Activated T-helper 1 cell treated with anti-CD3 and anti-CD28 coated beads, Interleukin-2, amount 50 U/mL, for 16 hours (primary cell): ENCODE results near the gene KLHL22.
"Not testable (repeated sequence)": the region's sequence is repeated elsewhere in the genome, so short reads cannot be mapped to it uniquely, and the experiment has no call there.

Experiments
- DNase-seq, 2 donors: peaks; one replicate each; pipeline ENCODE4 v3.0.0-alpha.2; 2020; ENCODE audit warnings: low read depth in 1 of 2, low spot score in 1 of 2

KLHL22 gene

DNA sequence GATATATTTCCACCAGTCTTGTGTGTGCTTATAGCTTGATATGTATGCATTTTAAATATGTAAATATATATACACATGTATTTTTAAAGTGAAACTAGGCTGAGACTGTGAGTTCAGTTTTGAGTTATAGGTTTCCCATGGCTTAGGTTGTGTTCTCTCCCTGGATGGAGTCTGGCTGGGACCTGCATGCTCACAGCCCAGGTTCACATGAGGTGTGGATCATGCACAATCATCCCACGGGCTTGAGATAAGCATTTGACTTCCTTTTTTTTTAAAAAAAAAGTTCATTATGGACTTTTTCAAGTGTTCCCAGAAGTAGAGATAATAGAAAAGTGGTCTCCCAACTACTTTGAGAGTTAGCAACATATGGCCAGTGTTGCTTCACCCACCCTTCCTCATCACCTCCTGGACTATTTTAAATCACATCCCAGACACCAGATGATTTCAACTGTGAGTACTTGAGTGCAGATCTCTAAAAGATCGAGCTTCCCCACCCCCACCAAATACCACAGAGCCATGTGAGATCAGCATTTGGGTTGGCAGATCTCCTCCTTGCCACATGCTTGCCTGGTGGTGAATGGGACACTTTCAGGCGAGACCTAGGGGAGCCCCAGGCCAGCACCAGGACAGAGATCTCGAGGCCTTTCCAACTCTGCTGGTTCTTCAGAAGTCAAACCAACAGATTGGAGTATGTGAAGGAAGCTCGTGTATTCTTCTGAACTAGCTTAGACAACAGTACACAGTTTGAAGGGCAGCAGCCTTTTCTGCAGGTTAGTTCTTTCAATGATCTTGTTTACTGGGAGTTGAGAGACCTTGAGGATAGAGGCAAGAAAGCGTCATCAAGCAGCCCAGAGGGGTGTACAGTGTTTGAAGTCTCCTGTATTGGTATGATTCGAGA, 27.7 kb upstream of the KLHL22 start:
- no peak for DNase-seq

GRCh38 chr22:20522134-20523004, 26.8 kb upstream of the KLHL22 start:
- no peak for DNase-seq

- DNase-seq: no peak
Observed at GRCh38 chr22:20520093-20520511, 24.5 kb upstream of the KLHL22 start.

GRCh38 chr22:20519558-20519957, 24.0 kb upstream of the KLHL22 start:
- DNase-seq: no peak

- DNase-seq: no peak
Observed at GRCh38 chr22:20517841-20518592, 22.4 kb upstream of the KLHL22 start.

- DNase-seq: no peak
Observed at GRCh38 chr22:20517422-20517821, 21.8 kb upstream of the KLHL22 start.

GRCh38 chr22:20516399-20516798, 20.8 kb upstream of the KLHL22 start:
- DNase-seq: no peak

DNA sequence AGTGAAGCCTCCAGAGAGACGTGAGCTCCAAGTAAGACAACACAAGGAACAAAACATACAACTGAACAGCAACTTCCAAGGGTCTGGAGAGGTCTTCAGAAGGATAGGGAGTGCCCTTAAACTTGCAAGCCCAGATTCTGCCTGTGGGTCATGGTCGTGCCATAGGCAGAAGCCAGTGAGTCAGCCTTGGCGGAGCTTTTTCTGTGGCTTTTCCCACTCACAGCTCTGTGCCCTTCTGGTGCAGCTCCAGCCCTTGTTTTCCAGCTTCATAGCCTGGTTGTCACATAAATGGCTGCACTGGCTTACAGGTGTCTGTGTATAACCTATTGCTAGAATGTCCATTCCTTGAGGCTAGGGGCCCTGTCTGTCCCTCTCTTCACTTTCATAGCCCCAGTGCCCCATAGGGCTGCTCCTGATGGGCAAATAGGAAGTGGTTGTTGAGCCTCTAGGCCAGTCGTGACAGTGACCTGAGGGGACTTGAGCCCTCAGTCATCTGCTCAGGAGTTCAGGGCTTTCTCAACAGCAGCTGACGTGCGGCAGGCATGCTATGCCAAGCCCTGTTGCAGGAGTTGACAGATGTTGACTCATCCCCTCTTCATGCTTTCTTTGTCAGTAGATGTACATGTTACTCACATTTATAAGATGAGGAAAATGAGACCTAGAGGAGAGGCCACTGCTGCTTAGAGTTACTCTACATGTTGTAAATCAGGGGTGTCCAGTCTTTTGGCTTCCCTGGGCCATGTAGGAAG, 19.2 kb upstream of the KLHL22 start:
- DNase-seq: no peak

- DNase-seq: no peak
Observed at GRCh38 chr22:20511578-20512229, 16.1 kb upstream of the KLHL22 start.

- DNase-seq: no peak
Observed at GRCh38 chr22:20510811-20511577, 15.4 kb upstream of the KLHL22 start.

- DNase-seq: no peak
Observed at GRCh38 chr22:20509344-20510047, 13.9 kb upstream of the KLHL22 start.

- no peak for DNase-seq
Observed at GRCh38 chr22:20508815-20509271, 13.2 kb upstream of the KLHL22 start.

DNA sequence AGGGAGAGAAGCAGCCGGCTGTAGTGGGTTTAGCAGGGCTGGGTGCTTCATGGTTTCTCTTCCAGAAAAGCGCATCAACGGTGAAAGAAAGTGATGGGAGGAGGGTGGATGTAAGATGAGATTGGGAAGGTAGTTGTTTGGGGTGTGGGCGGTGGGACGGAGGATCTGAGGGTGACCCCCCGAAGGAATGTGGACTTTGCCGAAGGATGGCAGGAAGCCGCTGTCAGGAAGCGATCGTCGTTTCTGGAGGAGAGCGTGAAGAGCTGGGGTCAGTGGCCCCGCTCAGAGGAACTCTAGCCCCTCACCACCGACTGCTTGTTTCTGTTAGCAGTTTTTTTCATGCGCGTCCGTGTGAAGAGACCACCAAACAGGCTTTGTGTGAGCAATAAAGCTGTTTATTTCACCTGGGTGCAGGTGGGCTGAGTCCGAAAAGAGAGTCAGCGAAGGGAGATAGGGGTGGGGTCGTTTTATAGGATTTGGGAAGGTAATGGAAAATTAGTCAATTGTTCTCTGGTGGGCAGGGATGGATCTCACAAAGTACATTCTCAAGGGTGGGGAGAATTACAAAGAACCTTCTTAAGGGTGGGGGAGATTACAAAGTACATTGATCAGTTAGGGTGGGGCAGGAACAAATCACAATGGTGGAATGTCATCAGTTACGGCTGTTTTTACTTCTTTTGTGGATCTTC, 12.6 kb upstream of the KLHL22 start:
- not testable (repeated sequence) for DNase-seq

DNA sequence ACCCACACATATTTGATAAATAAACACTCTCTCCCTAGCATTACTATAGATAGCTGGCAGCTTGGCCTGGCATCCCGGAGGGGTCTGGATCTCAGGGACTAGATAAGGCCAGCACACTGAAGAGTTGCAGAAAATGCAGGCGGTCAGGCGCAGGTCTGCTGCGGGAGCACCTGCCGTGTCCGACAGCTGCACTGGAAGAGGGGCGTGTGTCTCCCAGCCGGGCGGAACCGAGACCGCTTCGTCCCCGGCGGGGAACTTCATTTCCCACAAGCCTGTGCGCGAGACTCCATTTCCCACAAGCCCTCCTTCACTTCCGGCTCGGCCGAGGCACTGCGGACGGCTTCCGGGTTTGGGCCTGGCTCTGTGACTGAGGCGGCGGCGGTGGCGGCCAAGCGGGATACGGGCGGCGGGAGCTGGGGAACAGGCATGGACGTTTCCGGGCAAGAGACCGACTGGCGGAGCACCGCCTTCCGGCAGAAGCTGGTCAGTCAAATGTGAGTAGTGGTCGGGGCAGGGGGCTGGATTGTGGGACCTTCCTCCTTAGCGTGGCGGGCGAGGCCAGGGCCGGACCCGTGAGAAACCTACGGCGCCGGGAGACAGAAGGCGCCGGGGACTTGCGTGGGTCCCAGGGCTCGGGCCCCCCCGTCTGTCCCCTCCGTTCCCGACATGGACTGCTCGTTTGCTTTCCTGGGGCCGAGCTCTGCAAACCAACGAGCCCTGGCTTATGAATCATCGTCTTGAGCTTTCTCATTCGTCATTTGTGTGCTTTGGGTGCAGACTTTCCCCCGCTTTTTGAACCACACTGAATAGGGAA, 11.9 kb upstream of the KLHL22 start, which contains the start of gene MED15:
Gene MED15 (plus strand): TSS at position 358 of the 814 bp plus-strand sequence. CDS start 69 bp downstream, at position 427.
- DNase-seq: peak; percentile 77 to 82

GRCh38 chr22:20506543-20507252, 11.1 kb upstream of the KLHL22 start:
- DNase-seq: no peak

DNA sequence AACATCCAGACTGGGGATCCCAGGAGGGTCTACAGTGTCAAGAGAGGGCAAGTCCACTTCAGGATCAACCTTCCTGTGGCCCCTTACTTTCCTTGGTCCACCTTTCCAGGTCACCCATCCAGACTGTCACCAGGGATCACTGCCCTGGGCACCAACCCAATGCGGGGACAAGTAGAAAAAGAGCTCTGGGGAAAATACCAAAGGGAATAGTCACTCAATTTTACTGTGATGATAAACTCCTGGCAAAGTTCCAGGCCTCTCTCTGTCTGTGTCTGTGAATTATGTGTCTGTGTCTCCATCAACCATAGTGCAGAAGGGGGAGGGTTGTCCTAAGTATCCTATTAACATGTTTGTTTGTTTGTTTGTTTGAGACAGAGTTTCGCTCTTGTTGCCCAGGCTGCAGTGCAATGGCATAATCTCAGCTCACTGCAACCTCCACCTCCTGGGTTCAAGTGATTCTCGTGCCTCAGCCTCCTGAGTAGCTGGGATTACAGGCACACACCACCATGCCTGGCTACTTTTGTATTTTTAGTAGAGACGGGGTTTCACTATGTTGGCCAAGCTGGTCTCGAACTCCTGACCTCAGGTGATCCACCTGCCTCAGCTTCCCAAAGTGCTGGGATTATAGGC, 8.8 kb upstream of the KLHL22 start:
- not testable (repeated sequence) for DNase-seq
